AG04450 (cell line): Measurements from ENCODE around the gene IKZF3. TPM values are rescaled to one million over a fixed set of nuclear protein-coding genes. Genes with fewer than 3 reads are reported as not detected.
A peak's percentile ranks its signal among the peaks of the same experiment; 100 is the strongest.

Experiments used
- CTCF ChIA-PET: fragments of 300-600, 350-600 bp; formaldehyde crosslinking; extraction: SDS; loops from one replicate; lab custom pipeline; 2022; ENCODE audit warnings: antibody characterized with exemption, inconsistent platforms; lab: Charles Lee
- POLR2A ChIA-PET: fragments of 350-600 bp; formaldehyde crosslinking; extraction: SDS; loops from one replicate; lab custom pipeline; 2021; ENCODE audit warnings: antibody characterized with exemption, inconsistent platforms; lab: Yijun Ruan, JAX
- DNase-seq: peaks from one replicate; pipeline ENCODE4 v3.0.0-alpha.2; 2011; ENCODE audit warnings: low read depth, low spot score
- H3K27ac ChIP-seq: one replicate; pipeline ENCODE4 v1.5.1; 2012; ENCODE audit warnings: low read depth, low read length, control low read depth
- H3K27me3 ChIP-seq: one replicate; pipeline ENCODE4 v1.6.0; 2012; ENCODE audit warnings: low read length; ENCODE audit not compliant: control insufficient read depth, insufficient read depth
- H3K4me3 ChIP-seq: 2 replicates; pipeline ENCODE4 v1.5.1; 2011; ENCODE audit warnings: mild to moderate bottlenecking, low read depth, low read length, control low read depth
- H3K9me3 ChIP-seq: 2 replicates; pipeline ENCODE4 v1.5.1; 2012; ENCODE audit warnings: low read length; ENCODE audit not compliant: control insufficient read depth, insufficient read depth
- polyA plus RNA-seq: library from polyadenylated mRNA; depleted of rRNA; stranded (reverse); fragments of >200 nt; gene quantifications from 2 replicates; pipeline ENCODE4 v1.2.3, GENCODE V29; 2011
- TF ChIP-seq, protein P1 (sequence below): IDR thresholded peaks from 2 replicates; pipeline ENCODE4 v1.5.1; 2011; ENCODE audit warnings: low read depth, low read length, control low read depth, inconsistent platforms

Gene IKZF3
- polyA plus RNA-seq, 1 experiment, result not detected

DNA sequence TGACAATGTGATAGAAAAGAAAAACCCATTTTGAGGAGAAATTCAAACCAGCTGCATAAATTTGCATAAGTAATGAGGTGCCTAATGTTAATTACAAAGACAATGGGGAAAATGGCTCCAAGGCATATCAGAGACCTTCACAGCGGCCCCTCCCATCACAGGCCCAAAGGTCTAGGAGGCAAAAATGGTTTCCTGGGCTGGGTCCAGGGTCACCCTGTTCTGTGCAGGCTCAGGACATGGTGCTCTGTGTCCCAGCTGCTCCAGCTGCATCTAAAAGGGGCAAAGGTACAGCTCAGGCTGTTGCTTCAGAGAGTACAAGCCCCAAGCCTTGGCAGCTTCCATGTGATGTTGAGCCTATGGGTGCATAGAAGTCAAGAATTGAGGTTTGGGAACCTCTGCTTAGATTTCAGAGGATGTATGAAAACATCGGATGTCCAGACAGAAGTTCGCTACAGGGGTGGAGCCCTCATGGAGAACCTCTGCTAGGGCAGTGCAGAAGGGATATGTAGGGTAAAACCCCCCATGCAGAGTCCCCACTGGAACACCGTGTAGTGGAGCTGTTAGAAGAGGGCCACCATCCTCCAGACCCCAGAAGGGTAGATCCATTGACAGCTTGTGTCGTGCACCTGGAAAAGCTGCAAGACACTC lies 40.6 kb downstream of the IKZF3 start:
- no peak for DNase-seq
- POLR2A ChIA-PET, result interaction anchor here (0.6 kb wide), 1 partner anchor 48 kb away, joined by 3 read pairs; no protein-coding TSS in a partner anchor
- CTCF ChIA-PET, result no interaction called here

DNA sequence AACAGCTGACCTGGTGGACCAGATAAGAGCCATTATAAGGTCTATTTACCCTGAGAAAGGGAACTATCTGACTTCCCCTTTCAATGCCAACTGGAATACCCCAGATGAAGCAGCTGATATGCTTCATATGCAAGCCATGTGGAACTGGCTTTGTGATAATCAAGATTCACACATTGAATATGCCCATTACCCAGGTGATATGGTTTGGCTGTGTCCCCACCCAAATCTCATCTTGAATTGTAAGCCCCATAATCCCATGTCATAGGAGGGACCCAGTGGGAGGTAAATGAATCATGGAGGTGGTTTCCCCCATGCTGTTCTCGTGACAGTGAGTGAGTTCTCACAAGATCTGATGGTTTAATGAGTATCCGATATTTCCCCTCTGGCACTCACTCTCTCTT lies 42.1 kb downstream of the IKZF3 start:
- Histone ChIP-seq H3K4me3 (no peak overlapping the region), H3K27ac (no peak overlapping the region), H3K27me3 (peaks cover 9% of the 10 kb centered on the region), H3K9me3 (peaks cover 10% of the 10 kb centered on the region)
- DNase-seq, result no peak
- POLR2A ChIA-PET, result no interaction called here
- TF ChIP-seq, protein P1, sequence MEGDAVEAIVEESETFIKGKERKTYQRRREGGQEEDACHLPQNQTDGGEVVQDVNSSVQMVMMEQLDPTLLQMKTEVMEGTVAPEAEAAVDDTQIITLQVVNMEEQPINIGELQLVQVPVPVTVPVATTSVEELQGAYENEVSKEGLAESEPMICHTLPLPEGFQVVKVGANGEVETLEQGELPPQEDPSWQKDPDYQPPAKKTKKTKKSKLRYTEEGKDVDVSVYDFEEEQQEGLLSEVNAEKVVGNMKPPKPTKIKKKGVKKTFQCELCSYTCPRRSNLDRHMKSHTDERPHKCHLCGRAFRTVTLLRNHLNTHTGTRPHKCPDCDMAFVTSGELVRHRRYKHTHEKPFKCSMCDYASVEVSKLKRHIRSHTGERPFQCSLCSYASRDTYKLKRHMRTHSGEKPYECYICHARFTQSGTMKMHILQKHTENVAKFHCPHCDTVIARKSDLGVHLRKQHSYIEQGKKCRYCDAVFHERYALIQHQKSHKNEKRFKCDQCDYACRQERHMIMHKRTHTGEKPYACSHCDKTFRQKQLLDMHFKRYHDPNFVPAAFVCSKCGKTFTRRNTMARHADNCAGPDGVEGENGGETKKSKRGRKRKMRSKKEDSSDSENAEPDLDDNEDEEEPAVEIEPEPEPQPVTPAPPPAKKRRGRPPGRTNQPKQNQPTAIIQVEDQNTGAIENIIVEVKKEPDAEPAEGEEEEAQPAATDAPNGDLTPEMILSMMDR, result no peak
- CTCF ChIA-PET, result no interaction called here

More for the DNA sequence above, 40.6 kb downstream of the IKZF3 start:
- H3K4me3 ChIP-seq, result no peak overlapping the region
- peaks cover 10% of the 10 kb centered on the region for H3K9me3 ChIP-seq
- H3K27ac ChIP-seq, result no peak overlapping the region
- TF ChIP-seq, protein P1, result no peak
- H3K27me3 ChIP-seq, result peaks cover 9% of the 10 kb centered on the region

DNA sequence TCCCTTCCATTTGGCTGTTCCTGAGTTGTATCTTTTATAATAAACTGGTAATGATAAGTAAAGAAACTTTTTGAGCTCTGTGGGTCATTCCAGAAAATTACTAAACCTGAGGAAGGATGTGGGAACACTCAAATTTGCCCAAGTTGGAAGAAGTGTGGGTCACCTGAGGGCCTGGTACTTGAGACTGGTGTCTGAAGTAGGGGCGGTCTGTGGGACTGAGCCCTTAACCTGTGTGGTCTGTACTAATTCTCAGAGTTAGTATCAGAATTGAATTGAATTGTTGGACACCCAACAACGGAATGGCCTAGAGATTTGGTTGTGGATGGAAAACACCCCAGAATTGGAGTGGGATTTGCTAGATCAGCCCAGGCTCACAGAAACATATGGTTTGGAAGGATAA lies 43.1 kb downstream of the IKZF3 start:
- CTCF ChIA-PET, result no interaction called here
- no peak overlapping the region for H3K4me3 ChIP-seq
- H3K27ac ChIP-seq, result peak overlapping the region; percentile 11
- POLR2A ChIA-PET, result no interaction called here
- no peak for DNase-seq
- peaks cover 10% of the 10 kb centered on the region for H3K9me3 ChIP-seq
- TF ChIP-seq, protein P1, result no peak
- peaks cover 9% of the 10 kb centered on the region for H3K27me3 ChIP-seq

DNA sequence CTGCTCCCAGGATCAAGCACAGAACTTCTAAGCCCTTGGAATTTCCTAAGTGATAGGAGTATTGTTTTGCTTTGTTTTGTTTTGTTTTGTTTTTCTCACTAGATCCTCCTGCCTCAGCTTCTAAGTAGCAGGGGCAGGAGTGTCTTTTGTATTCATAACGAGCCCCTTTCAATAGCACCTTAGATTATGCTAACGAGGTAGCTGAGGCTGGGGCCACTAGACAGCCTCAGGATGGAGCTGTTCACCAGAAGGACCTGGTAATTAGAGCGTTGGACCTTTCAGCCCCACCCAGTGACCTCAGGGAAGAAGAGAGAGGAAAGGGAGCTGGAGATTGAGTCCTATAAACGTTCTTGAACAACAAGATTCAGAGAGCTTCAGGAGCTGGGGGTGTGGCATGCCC lies 43.6 kb downstream of the IKZF3 start:
- POLR2A ChIA-PET, result no interaction called here
- CTCF ChIA-PET, result no interaction called here
- peaks cover 9% of the 10 kb centered on the region for H3K27me3 ChIP-seq
- H3K27ac ChIP-seq, result no peak overlapping the region
- H3K4me3 ChIP-seq, result no peak overlapping the region
- DNase-seq, result no peak
- TF ChIP-seq, protein P1, result no peak
- peaks cover 10% of the 10 kb centered on the region for H3K9me3 ChIP-seq

DNA sequence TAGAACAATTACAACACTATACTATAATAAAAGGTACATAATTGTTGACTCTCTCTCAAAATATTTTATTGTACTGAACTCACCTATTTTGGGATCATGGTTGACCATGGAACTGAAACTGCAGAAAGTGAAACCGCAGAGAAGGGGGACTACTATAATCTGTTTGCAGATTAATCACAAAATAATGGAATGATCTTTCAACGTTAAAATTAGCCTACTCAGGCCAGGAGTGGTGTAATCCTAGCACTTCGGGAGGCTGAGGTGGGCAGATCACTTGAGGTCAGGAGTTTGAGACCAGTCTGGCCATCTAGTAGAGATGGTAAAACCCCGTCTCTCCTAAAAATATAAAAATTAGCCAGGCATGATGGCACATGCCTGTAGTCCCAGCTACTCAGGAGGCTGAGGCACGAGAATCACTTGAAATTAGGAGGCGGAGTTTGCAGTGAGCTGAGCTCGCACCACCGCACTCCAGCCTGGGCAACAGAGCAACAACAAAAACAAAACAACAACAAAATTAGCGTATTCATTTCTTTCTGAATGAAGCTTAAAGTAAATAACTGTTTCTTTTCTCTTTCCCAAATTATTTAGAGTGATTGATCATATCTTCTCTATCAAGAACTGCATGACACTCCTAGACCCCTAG lies 45.6 kb downstream of the IKZF3 start:
- H3K27me3 ChIP-seq, result peaks cover 13% of the 10 kb centered on the region

More for the DNA sequence above, 45.6 kb downstream of the IKZF3 start:
- TF ChIP-seq, protein P1, result no peak
- ChIA-PET POLR2A (no interaction called here), CTCF (no interaction called here)
- H3K4me3 ChIP-seq, result no peak overlapping the region
- H3K27ac ChIP-seq, result no peak overlapping the region
- H3K9me3 ChIP-seq, result peaks cover 2% of the 10 kb centered on the region; the same call in 1 of the 2 replicates
- no peak for DNase-seq
